NCI-H1092 (cell line): ENCODE results near the gene CCNH.

ENCODE experiments used
- DNase-seq: peaks from one replicate; lab custom pipeline; 2025; lab: John Stamatoyannopoulos, UW

CCNH gene

DNA sequence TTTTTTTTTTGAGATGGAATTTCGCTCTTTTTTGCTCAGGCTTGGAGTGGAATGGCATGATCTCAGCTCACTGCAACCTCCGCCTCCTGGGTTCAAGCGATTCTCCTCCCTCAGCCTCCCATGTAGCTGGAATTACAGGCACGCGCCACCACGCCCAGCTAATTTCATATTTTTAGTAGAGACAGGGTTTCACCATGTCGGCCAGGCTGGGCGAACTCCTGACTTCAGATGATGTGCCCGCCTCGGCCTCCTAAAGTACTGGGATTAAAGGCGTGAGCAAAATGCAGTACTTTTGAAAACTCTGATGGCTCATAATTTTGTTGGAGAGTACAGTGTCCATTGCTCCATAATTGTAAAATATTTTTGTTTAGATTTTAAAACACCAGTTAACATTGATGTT lies 52.6 kb downstream of the CCNH start:
- no peak for DNase-seq

- no peak for DNase-seq
These were observed 53.6 kb downstream of the CCNH start for GRCh38 chr5:87359106-87359505.

DNA sequence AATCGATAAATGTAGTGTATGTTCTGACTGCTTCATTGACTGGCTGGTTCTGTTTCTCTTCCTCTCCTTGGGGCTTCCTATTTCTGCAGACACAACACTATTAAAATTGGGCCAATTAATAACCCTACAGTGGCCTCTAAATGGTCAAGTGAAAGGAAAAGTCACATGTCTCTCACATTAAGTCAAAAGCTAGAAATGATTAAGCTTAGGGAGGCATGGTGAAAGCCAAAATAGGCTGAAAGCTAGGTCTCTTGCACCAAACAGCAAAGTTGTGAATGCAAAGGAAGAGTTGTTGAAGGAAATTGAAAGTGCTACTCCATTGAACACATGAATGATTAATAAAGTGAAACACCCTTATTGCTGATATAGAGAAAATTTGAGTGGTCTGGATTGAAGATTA lies 58.2 kb downstream of the CCNH start:
- DNase-seq: no peak

GRCh38 chr5:87347841-87348240 lies 64.9 kb downstream of the CCNH start:
- DNase-seq: no peak

- DNase-seq: no peak
These were observed 65.5 kb downstream of the CCNH start for GRCh38 chr5:87347272-87347671.
